H1 (cell line): Measurements from ENCODE around the gene UFC1. TPM values are rescaled to one million over a fixed set of nuclear protein-coding genes. Genes with fewer than 3 reads are reported as not detected.

Source experiments
- CTCF ChIA-PET: fragments of 300-600 bp; sonication (Branson Sonifier 250); formaldehyde crosslinking; loops from one replicate; lab custom pipeline; 2021; ENCODE audit not compliant: partially characterized antibody; lab: Charles Lee
- POLR2A ChIA-PET: fragments of 300-600 bp; sonication (Branson Sonifier 250); formaldehyde crosslinking; loops from one replicate; lab custom pipeline; 2021; ENCODE audit warnings: inconsistent platforms; ENCODE audit not compliant: partially characterized antibody; lab: Charles Lee
- DNase-seq, 2 experiments: peaks; one replicate each; pipeline versions ENCODE4 v3.0.0 to v3.0.0-alpha.2; 2010 to 2022; ENCODE audit warnings: low spot score in 2 of 2, low read depth in 1 of 2, mixed read lengths in 1 of 2
- FAIRE-seq: peaks from 2 replicates; lab custom pipeline; 2011; peaks lifted over from hg19 to GRCh38; lab: Jason Lieb, UNC
- H2AFZ ChIP-seq: 2 replicates; pipeline ENCODE4 v1.8.1; 2012; ENCODE audit warnings: low read length, inconsistent platforms
- H2AK5ac ChIP-seq: 2 replicates; pipeline ENCODE4 v1.6.1; 2013; ENCODE audit warnings: low read depth, low read length
- H2BK120ac ChIP-seq: replicated peaks from 2 replicates; pipeline ENCODE3; 2013; ENCODE audit warnings: low read depth, low read length, inconsistent platforms
- H2BK12ac ChIP-seq: 2 replicates; pipeline ENCODE4 v1.6.1; 2013; ENCODE audit warnings: low read depth, low read length
- H2BK15ac ChIP-seq: 2 replicates; pipeline ENCODE4 v1.6.1; 2013; ENCODE audit warnings: low read length
- H2BK20ac ChIP-seq: 2 replicates; pipeline ENCODE4 v1.6.1; 2013; ENCODE audit warnings: low read length
- H2BK5ac ChIP-seq: 2 replicates; pipeline ENCODE4 v1.6.1; 2013; ENCODE audit warnings: low read depth, low read length
- H3K14ac ChIP-seq: 2 replicates; pipeline ENCODE4 v1.6.1; 2013; ENCODE audit warnings: inconsistent platforms; ENCODE audit not compliant: insufficient read length
- H3K18ac ChIP-seq: 2 replicates; pipeline ENCODE4 v1.6.1; 2013; ENCODE audit warnings: low read length; ENCODE audit errors: extremely low read depth
- H3K23ac ChIP-seq: 2 replicates; pipeline ENCODE4 v1.6.1; 2013; ENCODE audit warnings: inconsistent platforms; ENCODE audit not compliant: insufficient read length
- H3K23me2 ChIP-seq: 2 replicates; pipeline ENCODE4 v1.6.1; 2013; ENCODE audit warnings: low read depth, low read length
- H3K27ac ChIP-seq: 2 replicates; pipeline ENCODE4 v1.6.1; 2011; ENCODE audit warnings: low read depth, low read length, inconsistent platforms
- H3K27me3 ChIP-seq, 4 experiments: replicated peaks in 1 of 4; 1 replicate in 1 of 4; 2 replicates in 3 of 4; pipeline versions ENCODE4 v1.6.1 to v1.8.1; 2011 to 2013; ENCODE audit warnings: low read length in 3 of 4, mild to moderate bottlenecking in 3 of 4, inconsistent platforms in 2 of 4, mixed read lengths in 2 of 4, moderate library complexity in 1 of 4; ENCODE audit not compliant: control insufficient read depth in 3 of 4, insufficient read depth in 3 of 4; ENCODE audit errors: extremely low read depth in 1 of 4
- H3K36me3 ChIP-seq, 4 experiments: 2 replicates each; pipeline versions ENCODE4 v1.6.1 to v1.8.1; 2011 to 2013; ENCODE audit warnings: mild to moderate bottlenecking in 4 of 4, low read length in 3 of 4, moderate library complexity in 2 of 4, control low read depth in 1 of 4, inconsistent platforms in 1 of 4; ENCODE audit not compliant: insufficient read depth in 4 of 4, control insufficient read depth in 2 of 4
- H3K4ac ChIP-seq: replicated peaks from 2 replicates; pipeline ENCODE3; 2013; ENCODE audit warnings: low read length, low read depth, mixed read lengths, inconsistent platforms; ENCODE audit not compliant: insufficient read length
- H3K4me1 ChIP-seq, 4 experiments: replicated peaks in 1 of 4; 1 replicate in 1 of 4; 2 replicates in 3 of 4; pipeline versions ENCODE4 v1.6.1 to v1.8.1; 2011 to 2013; ENCODE audit warnings: low read length in 3 of 4, inconsistent platforms in 2 of 4, mixed read lengths in 1 of 4; ENCODE audit not compliant: insufficient read depth in 4 of 4, control insufficient read depth in 3 of 4
- H3K4me2 ChIP-seq, 2 experiments: 2 replicates each; pipeline versions ENCODE4 v1.6.1 to v1.8.1; 2011 to 2013; ENCODE audit warnings: low read depth in 2 of 2, low read length in 2 of 2, control low read depth in 1 of 2, inconsistent platforms in 1 of 2, mild to moderate bottlenecking in 1 of 2; ENCODE audit not compliant: insufficient read depth in 1 of 2
- H3K4me3 ChIP-seq, 4 experiments: fragments of 200-600, 300-600 bp in 1 of 4; sonication (generic), shearing (Covaris generic), sonication (Bioruptor Twin) in 1 of 4; 2 replicates each; pipeline versions ENCODE4 v1.5.1 to v1.8.1; 2011 to 2016; ENCODE audit warnings: low read length in 4 of 4, low read depth in 3 of 4, control low read depth in 2 of 4, inconsistent platforms in 2 of 4, mild to moderate bottlenecking in 2 of 4, mixed read lengths in 1 of 4, moderate library complexity in 1 of 4; ENCODE audit not compliant: insufficient read depth in 2 of 4; ENCODE audit errors: extremely low read depth in 1 of 4
- H3K56ac ChIP-seq: replicated peaks from 2 replicates; pipeline ENCODE3; 2013; ENCODE audit warnings: low read depth, mild to moderate bottlenecking, mixed read lengths, low read length, inconsistent platforms; ENCODE audit not compliant: insufficient read length
- H3K79me1 ChIP-seq: 2 replicates; pipeline ENCODE4 v1.6.1; 2013; ENCODE audit warnings: low read depth, low read length, control low read depth
- H3K79me2 ChIP-seq, 2 experiments: 2 replicates each; pipeline versions ENCODE4 v1.6.1 to v1.8.1; 2012 to 2013; ENCODE audit warnings: low read length in 2 of 2, mild to moderate bottlenecking in 2 of 2, inconsistent platforms in 1 of 2; ENCODE audit not compliant: insufficient read depth in 2 of 2, control insufficient read depth in 1 of 2
- H3K9ac ChIP-seq, 4 experiments: replicated peaks in 1 of 4; 1 replicate in 1 of 4; 2 replicates in 3 of 4; pipeline versions ENCODE4 v1.6.1 to v1.8.1; 2011 to 2013; ENCODE audit warnings: low read depth in 3 of 4, low read length in 3 of 4, control low read depth in 2 of 4, mild to moderate bottlenecking in 2 of 4, moderate library complexity in 2 of 4, inconsistent platforms in 1 of 4; ENCODE audit errors: extremely low read depth in 1 of 4
- H3K9me3 ChIP-seq, 2 experiments: 2 replicates each; pipeline versions ENCODE4 v1.6.1 to v1.8.1; 2012 to 2013; ENCODE audit warnings: mild to moderate bottlenecking in 2 of 2, moderate library complexity in 2 of 2, control low read depth in 1 of 2, inconsistent platforms in 1 of 2, low read depth in 1 of 2, low read length in 1 of 2, mixed read lengths in 1 of 2; ENCODE audit not compliant: insufficient read depth in 2 of 2
- H4K20me1 ChIP-seq, 2 experiments: replicated peaks in 1 of 2; 2 replicates each; pipeline versions ENCODE3 to v1.8.1; 2011 to 2013; ENCODE audit warnings: inconsistent platforms in 2 of 2, low read length in 2 of 2, mild to moderate bottlenecking in 1 of 2; ENCODE audit not compliant: insufficient read depth in 2 of 2, control insufficient read depth in 1 of 2
- H4K5ac ChIP-seq: 2 replicates; pipeline ENCODE4 v1.6.1; 2013; ENCODE audit warnings: low read length, low read depth, mixed read lengths, inconsistent platforms; ENCODE audit not compliant: insufficient read length
- H4K8ac ChIP-seq: 2 replicates; pipeline ENCODE4 v1.8.0; 2013; ENCODE audit warnings: mild to moderate bottlenecking, moderate library complexity, low read length, inconsistent platforms; ENCODE audit not compliant: insufficient read depth; ENCODE audit errors: extremely low read depth
- H4K91ac ChIP-seq: replicated peaks from 2 replicates; pipeline ENCODE3; 2013; ENCODE audit warnings: low read length, mixed read lengths, inconsistent platforms; ENCODE audit not compliant: insufficient read length
- ASH2L ChIP-seq: fragments of 200-600, 300-600 bp; sonication (generic); IDR thresholded peaks from one replicate; pipeline ENCODE4 v1.7.1; 2017; ENCODE audit warnings: low read length
- E2F6 ChIP-seq: IDR thresholded peaks from 2 replicates; pipeline ENCODE4 v1.6.1; 2012; ENCODE audit warnings: inconsistent platforms
- WGBS, 2 experiments: shearing (Covaris generic) in 1 of 2; methylation state at CpG; one replicate each; pipeline versions ENCODE4 v1.1.6 to v1.1.7; 2013 to 2015; ENCODE audit warnings: low lambda C conversion rate in 2 of 2, mixed read lengths in 2 of 2, inconsistent platforms in 1 of 2, low coverage in 1 of 2, missing lambda C conversion rate in 1 of 2; ENCODE audit not compliant: insufficient replicate concordance in 2 of 2, insufficient coverage in 1 of 2, insufficient read length in 1 of 2; ENCODE audit errors: extremely low coverage in 1 of 2, missing lambda C conversion rate in 1 of 2; 5-methylcytosine and 5-hydroxymethylcytosine counted together
- polyA plus RNA-seq, 7 experiments: library from polyadenylated mRNA; depleted of rRNA in 3 of 7; stranded (reverse) in 5 of 7; unstranded in 2 of 7; fragments of >200 nt in 5 of 7; fragments of 200-250 nt in 2 of 7; gene quantifications; 1 replicate in 5 of 7; 2 replicates in 1 of 7; 4 replicates in 1 of 7; pipeline versions ENCODE4 v1.2.1 to v1.2.3, GENCODE V29; 2011 to 2013; ENCODE audit warnings: missing spikeins in 2 of 7, mixed read lengths in 2 of 7
- total RNA-seq: library from RNA; stranded (reverse); fragmentation: NEBNext Ultra II Directional; extraction: Animal tissue kit (Norgen Biotek cat#: 25700); gene quantifications from 2 replicates; pipeline ENCODE4 v1.2.1, GENCODE V29; 2021

The UFC1 gene
- total and polyA plus RNA-seq, 2 of the 8 experiments (the other 6 are each of a cell fraction or from before 2014, with no cell fraction given), result 67.8 to 102 TPM

DNA sequence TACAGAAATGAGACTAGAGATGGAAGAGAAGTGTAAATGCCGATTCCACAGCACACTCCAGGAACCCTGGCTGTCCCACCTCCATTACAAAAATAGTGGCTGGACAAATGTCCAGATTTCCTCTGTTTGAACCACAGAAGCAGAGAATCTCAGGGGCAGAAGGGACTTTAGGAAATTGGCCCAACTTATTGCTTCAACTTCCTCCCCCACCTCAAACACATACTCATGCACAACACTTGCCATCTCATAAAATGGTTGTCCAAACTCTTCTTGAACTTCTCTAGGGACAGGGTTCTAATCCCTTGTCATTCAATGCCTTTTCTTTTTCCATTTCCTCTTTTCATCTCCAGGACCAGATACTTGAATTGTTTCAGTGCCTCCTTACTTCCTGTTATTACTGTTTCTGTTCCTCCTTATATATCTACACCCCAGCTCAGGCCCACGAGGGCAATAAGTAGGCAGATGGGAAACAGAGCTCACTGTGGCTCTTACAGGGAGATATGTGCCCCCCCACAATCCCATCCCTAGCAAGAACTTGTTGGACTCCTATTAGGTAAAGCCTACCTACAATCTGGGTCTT lies 32.0 kb downstream of the UFC1 start:
- Histone ChIP-seq H4K5ac (no peak overlapping the region), H3K79me1 (no peaks in the 10 kb centered on the region), H3K23ac (no peak overlapping the region), H4K91ac (no peak overlapping the region), H2BK12ac (no peak overlapping the region), H3K4me1 (no peaks in the 10 kb centered on the region), H2BK15ac (no peak overlapping the region), H3K36me3 (0 out of 8 replicates have a peak, but pooled peaks cover 0 to 2% (median 0%) of the 10 kb centered on the region in 4 experiments), H3K4me3 (no peak overlapping the region), H2BK20ac (no peak overlapping the region), H3K27ac (no peak overlapping the region), H2AK5ac (no peak overlapping the region), H3K4ac (no peak overlapping the region), H3K23me2 (no peaks in the 10 kb centered on the region; the same call in 1 of the 2 replicates), H3K27me3 (no peaks in the 10 kb centered on the region)
- CTCF ChIA-PET, result interaction anchor here (0.7 to 1.4 kb wide), 3 partner anchors 15 to 107 kb away, joined by 3 to 4 read pairs (median 4); no protein-coding TSS in a partner anchor
- FAIRE-seq, result no peak
- POLR2A ChIA-PET, result interaction anchor here (0.7 to 1.2 kb wide), 2 partner anchors 13 to 16 kb away, joined by 4 read pairs; partner anchors contain the start of genes ADAMTS4 and NDUFS2
- 86% methylated on average over 2 of the region's 2 CpGs; no CpG with 5 or more reads in 1 of the 2 experiments for WGBS, 2 experiments
- TF ChIP-seq ASH2L (no peak), E2F6 (no peak)
- TF ChIP-seq, all 59 proteins: peak for 0
- no peak overlapping the region for H4K8ac ChIP-seq
- H2BK5ac ChIP-seq, result no peak overlapping the region
- H3K9ac ChIP-seq, result no peak overlapping the region
- no peak overlapping the region for H3K4me2 ChIP-seq
- no peaks in the 10 kb centered on the region for H3K9me3 ChIP-seq
- H3K56ac ChIP-seq, result no peak overlapping the region
- H3K79me2 ChIP-seq, result no peaks in the 10 kb centered on the region
- DNase-seq, result no peak
- H3K14ac ChIP-seq, result no peak overlapping the region
- H3K18ac ChIP-seq, result no peak overlapping the region
- no peaks in the 10 kb centered on the region for H4K20me1 ChIP-seq
- H2BK120ac ChIP-seq, result no peak overlapping the region
- no peak overlapping the region for H2AFZ ChIP-seq
